GM18873 (cell line): ENCODE measurements around the gene NEDD4.
"Not testable (repeated sequence)": the region's sequence is repeated elsewhere in the genome, so short reads cannot be mapped to it uniquely, and the experiment has no call there.

Source experiments
- ATAC-seq: cut with Tn5 transposase; IDR thresholded peaks from one replicate; pipeline ENCODE4 v1.9.1; 2021; ENCODE audit warnings: mild to moderate bottlenecking, moderate library complexity, moderate number of reproducible peaks; ENCODE audit not compliant: unreplicated experiment, low FRiP score

The NEDD4 gene

GRCh38 chr15:55842897-55843296, 150.5 kb downstream of the NEDD4 start:
- not testable (repeated sequence) for ATAC-seq

- ATAC-seq = no peak
Observed at GRCh38 chr15:55835866-55836265, 157.5 kb downstream of the NEDD4 start.

- ATAC-seq = no peak
Observed at GRCh38 chr15:55834331-55834730, 159.1 kb downstream of the NEDD4 start.

DNA sequence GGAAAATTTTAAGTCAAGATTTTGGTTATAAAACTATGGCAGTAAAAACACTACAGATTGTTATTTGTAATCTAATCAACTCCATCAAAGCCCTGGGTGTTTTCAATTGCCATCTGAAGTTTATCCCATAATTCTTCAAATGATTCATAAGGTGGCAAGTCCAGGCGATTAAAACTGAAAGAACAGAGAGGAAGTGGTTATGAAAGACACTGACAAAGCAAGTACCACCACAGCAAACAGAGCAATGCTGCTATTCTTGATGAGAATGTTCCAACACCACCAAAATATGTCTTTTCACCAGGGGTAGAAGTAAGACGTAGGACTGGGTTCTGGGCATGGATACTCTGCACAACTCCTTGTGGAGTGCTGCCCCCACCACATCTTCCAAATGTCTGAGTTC, 163.6 kb downstream of the NEDD4 start:
- no peak for ATAC-seq

- no peak for ATAC-seq
Observed at GRCh38 chr15:55827955-55828354, 165.5 kb downstream of the NEDD4 start.

DNA sequence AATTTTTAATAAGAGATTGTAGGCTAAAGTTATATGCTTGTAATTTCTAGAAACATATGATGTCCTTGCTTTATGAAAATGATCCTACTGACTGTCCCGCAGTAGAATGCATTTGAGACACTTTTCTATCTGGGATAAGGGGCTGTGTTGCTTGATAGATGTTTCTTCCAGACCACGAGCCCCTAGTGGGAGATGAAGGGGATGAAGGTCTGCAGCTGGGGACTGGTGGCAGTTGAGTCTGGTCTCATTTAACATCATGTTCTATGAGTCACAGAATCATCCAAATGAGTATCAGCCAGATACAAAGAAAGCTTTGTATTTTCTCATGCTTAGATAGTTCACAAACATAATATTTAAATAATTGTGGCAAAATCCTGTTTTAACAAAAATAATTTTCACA, 166.2 kb downstream of the NEDD4 start:
- ATAC-seq = no peak

DNA sequence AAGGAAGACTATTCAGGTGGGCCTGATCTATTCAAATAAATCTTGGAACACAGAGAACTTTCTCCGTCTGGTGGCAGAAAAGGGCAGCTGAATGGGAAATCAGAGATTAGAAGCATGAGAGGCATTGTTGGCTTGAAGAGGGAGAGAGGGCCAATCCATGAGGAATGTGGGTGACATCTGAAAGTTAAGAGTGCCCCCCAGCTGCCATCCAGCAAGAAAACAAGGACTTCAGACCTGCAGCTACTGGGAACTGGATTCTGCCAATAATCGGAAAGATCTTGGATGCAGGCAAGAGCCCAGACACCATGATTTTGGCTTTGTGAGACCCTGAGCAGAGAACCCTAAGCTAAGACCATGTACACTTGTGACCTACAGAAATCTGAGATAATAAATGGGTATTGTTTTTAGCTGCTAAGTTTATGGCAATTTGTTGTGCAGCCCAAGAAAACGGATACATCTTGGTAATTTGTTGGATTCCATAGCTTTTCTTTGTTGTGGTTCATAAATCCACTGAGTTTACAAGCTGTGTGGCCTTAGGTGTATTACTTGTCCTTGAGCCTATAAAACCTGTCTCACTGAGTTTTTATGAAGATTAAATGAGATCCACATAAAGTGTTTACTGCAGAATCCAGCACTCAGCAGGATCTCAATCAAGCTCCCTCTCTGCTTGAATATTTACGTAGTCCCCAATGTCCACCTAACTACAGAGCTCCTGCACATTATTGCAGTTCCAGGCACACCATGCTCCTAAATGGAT, 168.4 kb downstream of the NEDD4 start:
- no peak for ATAC-seq

GRCh38 chr15:55823699-55824340, 169.6 kb downstream of the NEDD4 start:
- ATAC-seq = no peak

GRCh38 chr15:55823191-55823670, 170.2 kb downstream of the NEDD4 start:
- ATAC-seq = no peak

DNA sequence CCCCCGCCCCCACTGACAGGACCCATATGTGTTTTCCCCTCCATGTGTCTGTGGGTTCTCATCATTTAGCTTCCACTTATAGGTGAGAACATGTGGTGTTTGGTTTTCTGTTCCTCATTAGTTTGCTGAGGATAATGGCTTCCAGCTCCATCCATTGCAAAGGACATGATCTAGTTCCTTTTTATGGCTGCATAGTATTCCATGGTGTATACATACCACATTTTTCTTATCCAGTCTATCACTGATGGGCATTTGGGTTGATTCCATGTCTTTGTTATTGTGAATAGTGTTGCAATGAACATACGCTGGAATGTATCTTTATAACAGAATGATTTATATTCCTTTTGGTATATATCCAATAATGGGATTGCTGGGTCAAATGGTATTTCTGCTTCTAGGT, 171.7 kb downstream of the NEDD4 start:
- not testable (repeated sequence) for ATAC-seq

DNA sequence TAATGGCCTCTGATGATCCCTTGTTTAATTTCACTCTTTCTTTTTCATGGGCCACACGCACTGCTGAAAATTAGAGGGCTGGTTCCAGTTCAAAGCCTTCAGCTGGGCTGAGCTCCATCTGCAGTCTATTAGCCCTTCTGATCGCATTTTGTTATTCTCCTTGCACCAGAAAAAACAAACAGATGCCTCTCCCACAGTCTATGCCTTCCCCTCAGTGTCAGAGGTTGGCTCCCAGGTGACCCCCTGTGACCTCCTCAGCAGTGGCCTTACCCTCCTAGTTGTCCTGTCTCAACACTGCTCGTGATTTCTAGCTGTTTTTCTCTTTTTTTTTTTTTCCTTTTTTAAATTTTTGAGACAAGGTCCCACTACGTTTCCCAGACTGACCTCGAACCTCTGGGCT, 173.4 kb downstream of the NEDD4 start:
- no peak for ATAC-seq

GRCh38 chr15:55819397-55820034, 173.9 kb downstream of the NEDD4 start:
- no peak for ATAC-seq

GRCh38 chr15:55816017-55816416, 177.4 kb downstream of the NEDD4 start:
- ATAC-seq = no peak

DNA sequence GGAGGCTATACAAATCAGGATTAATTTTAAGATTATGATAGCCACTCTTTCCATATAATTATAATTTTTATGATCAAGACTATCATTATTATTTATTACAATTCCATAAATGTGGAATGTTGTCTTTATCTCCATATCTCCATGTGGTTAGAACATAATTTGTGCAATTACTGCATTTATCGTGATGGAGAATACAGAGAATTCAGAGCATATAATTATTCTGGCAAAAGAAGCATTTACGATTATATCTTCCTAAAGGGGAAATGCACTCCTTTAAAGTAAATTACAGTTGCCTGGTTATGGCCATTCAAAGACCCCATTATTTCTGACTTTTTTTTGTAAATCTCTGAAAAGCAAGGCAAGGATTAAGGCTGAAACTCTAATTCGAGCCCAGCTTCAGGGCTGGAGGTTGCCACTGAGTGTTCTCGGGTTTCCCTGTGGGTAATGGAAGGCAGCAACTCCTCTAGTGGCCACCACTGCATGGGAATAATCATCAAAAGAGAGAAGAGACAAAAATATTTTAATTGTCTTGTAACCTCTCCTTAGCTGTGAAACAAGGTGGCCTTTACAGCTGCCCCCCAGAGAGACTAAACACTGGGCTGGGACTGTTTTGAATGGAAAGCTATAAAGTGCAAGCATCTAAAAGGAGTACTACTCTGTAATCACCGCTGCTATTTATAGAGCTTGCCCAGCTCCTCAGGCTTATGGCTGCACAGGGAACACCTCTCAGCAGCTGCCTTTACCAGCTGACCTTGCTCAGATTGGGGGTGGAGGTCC, 190.6 kb downstream of the NEDD4 start:
- ATAC-seq = no peak

GRCh38 chr15:55800216-55800615, 193.2 kb downstream of the NEDD4 start:
- ATAC-seq = no peak

- no peak for ATAC-seq
Observed at GRCh38 chr15:55799291-55800212, 193.9 kb downstream of the NEDD4 start.

GRCh38 chr15:55796321-55796965, 197.0 kb downstream of the NEDD4 start:
- ATAC-seq = no peak

DNA sequence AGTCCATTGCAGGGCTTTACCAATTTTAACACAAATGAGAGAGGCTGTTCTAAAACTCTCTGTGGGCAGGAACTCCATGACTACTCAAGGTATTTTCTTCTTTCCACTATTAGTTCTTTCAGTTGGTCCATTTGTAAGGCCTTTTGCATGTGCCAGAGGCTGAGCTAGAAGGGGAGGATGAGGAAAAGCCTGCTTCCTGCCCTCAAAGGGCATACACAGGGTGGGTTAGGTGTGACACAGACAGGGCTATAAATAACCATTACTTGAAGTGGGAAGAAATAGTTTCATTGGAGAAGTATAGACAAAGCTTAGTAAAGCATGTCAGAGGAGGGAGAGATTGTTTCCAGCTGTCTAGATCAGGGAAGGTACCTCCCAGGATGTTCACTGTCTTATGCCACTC, 198.4 kb downstream of the NEDD4 start:
- no peak for ATAC-seq
